HCT116 (cell line): ENCODE results near the gene PRR16.

ENCODE experiments used
- CBX3 ChIP-seq: IDR thresholded peaks from 2 replicates; pipeline ENCODE4 v1.6.1; 2012; ENCODE audit warnings: low read depth
- CTCF ChIP-seq, 3 experiments: fragments of 200-600 bp in 1 of 3; sonication (generic) in 1 of 3; IDR thresholded peaks in 2 of 3; conservative IDR thresholded peaks in 1 of 3; 2 replicates each; pipeline ENCODE4 v1.5.1; 2012 to 2017; ENCODE audit warnings: low read depth in 2 of 3, low read length in 2 of 3, antibody characterized with exemption in 1 of 3, borderline replicate concordance in 1 of 3, control low read depth in 1 of 3, mild to moderate bottlenecking in 1 of 3, mixed read lengths in 1 of 3, mixed run types in 1 of 3, moderate library complexity in 1 of 3; ENCODE audit not compliant: insufficient read depth in 1 of 3
- EZH2 ChIP-seq: fragments of 200-600 bp; sonication (generic); IDR thresholded peaks from 2 replicates; pipeline ENCODE4 v1.6.1; 2017; ENCODE audit warnings: antibody characterized with exemption, mixed run types
- POLR2A ChIP-seq: IDR thresholded peaks from 2 replicates; pipeline ENCODE4 v1.7.0; 2011; ENCODE audit warnings: borderline replicate concordance; ENCODE audit not compliant: insufficient read depth, insufficient read length; ENCODE audit errors: extremely low read depth
- SRF ChIP-seq: IDR thresholded peaks from 2 replicates; pipeline ENCODE4 v1.6.1; 2012; ENCODE audit warnings: low read depth

GRCh38 chr5:120632430-120632829, 168.3 kb downstream of the PRR16 start:
- TF ChIP-seq CBX3 (no peak), CTCF (IDR thresholded peaks at IDR 0.05 in 2 of 3, conservative IDR thresholded peaks at IDR 0.05 in 1 of 3; ENCODE audit: borderline replicate concordance in 1 of 3, insufficient read depth in 1 of 3, low read depth in 2 of 3, low read length in 2 of 3) (no peak), SRF (no peak), EZH2 (no peak), POLR2A (no peak)
